ENCODE results near the gene TAF9.
"Not testable (repeated sequence)": the region's sequence is repeated elsewhere in the genome, so short reads cannot be mapped to it uniquely, and the experiment has no call there.

TAF9 gene

DNA sequence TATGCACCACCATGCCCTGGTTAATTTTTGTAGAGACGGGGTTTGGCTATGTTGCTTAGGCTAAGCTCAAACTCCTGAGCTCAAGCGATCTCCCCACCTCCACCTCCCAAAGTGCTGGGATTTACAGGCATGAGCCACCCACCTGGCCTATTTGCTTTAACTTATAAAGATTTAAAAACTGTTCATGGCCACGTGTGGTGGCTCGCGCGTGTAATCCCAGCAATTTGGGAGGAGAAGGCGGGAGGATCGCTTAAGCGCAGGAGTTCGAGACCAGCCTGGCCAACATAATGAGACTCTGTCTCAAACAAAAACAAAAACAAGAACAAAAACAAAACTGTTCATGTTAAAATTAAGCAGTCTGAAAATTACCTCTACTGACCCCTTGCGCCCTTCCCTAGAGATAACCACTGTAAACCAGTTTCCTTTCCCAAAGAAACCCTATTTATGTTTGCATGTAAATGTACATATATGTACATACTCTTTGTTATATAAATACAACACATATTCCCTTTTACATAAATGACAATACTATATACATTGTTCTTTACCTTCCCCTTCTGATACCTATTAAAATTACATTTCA is 1.5 kb downstream of the TAF9 start:
- TF ChIP-seq ZNF274 (IDR thresholded peaks at IDR 0.05; ENCODE audit: low read depth, low read length), result no peak
- peak overlapping the region; percentile 3 for H3K4me3 ChIP-seq (ENCODE audit: low read length)

DNA sequence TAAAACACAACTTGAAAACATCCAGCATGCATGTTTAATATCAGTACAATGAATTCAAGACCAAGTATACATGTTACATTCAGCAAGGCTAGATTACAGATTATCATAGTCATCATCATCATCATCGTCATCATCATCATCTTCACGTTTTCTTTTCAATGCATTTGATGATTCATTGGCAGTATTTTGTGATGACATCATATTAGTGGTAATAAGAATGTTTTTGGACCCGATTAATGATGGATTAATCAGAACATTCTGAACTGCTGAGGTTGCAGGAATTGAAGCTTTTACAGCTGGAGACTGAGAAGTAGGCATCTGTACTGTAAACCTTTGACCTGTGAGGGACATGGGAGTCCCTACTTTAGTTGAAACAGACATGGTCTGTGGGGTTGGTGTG is 4.5 kb downstream of the TAF9 start:
- no peak overlapping the region for H3K4me3 ChIP-seq (ENCODE audit: low read length)
- TF ChIP-seq ZNF274 (IDR thresholded peaks at IDR 0.05; ENCODE audit: low read depth, low read length), result no peak

DNA sequence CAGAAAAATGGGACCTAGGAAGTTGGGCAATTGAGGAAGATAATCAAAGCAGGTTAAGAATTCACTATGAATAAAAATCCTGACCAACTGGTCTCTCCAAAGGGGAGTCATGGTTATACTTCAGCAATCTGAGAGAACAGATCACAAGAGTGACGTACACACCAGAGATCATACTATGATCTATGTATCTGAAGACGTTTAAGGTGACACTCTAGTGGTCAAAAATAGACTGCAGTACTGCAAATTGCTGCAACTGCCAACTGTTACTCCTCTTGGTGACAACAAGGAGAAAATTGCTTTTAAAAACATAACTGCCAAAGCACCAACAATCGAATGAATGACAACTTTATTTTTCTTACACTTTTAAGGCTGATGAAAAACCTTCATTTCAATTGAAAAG is 4.9 kb downstream of the TAF9 start:
- no peak overlapping the region for H3K4me3 ChIP-seq (ENCODE audit: low read length)

DNA sequence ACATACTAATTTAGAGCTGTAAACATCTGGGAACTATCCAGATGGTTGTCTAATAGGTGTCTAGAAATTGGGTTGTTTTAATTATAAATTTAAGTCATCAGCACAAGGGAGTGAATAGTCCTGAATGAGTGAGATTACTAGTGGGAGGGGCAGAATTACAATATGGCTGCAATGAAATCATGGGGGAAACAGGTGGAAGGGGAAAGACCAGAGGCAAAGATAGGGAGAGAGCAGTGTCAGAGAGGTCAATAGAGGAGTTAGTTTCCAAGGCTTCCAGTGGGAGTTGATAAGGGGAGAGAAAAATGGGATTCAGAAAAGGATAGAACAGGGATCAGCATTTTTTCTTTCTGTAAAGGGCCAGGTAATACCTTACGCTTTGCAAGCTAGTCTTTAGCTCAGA is 8.9 kb downstream of the TAF9 start:
- no peak for TF ChIP-seq ZNF274 (IDR thresholded peaks at IDR 0.05; ENCODE audit: low read depth, low read length)

More for the DNA sequence above, 4.9 kb downstream of the TAF9 start:
- TF ChIP-seq ZNF274 (IDR thresholded peaks at IDR 0.05; ENCODE audit: low read depth, low read length), result no peak

DNA sequence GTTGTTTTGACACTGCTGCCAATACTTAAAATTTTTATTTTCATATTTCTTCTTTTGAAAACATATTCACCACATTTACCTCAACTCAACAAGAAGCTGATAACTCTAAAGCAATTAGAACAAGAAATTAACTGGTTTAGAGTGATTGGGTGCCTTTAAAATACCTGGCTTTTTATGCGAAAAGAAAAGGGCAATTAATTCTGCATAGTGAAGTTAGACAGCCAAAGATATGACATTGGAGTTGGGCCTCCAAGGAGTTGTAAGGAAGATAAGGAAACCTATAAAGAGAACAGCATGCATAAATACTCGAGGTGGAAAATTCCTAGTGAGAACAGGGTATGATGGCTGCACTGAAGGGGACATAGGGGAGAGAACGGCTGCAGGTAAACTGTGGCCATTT is 9.6 kb downstream of the TAF9 start:
- no peak overlapping the region for H3K4me3 ChIP-seq (ENCODE audit: low read length)
- TF ChIP-seq ZNF274 (IDR thresholded peaks at IDR 0.05; ENCODE audit: low read depth, low read length), result no peak

More for the DNA sequence above, 8.9 kb downstream of the TAF9 start:
- no peak overlapping the region for H3K4me3 ChIP-seq (ENCODE audit: low read length)

DNA sequence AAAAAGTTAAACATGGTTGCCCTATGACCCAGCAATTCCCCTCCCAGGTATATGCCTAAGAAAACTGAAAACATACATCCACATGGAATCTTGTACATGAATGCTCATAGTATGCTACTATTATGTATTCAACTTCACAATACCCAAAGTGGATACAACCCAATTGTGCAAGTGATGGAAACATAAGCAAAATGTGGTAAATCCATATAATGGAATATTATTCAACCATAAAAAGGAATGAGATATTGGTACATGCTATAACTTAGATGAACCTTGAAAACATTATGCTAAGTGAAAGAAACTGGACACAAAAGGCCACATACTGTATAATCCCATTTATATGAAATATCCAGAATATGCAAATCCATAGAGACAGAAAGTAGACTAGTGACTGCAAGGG is 18.7 kb downstream of the TAF9 start:
- TF ChIP-seq ZNF274 (IDR thresholded peaks at IDR 0.05; ENCODE audit: low read depth, low read length), result no peak

DNA sequence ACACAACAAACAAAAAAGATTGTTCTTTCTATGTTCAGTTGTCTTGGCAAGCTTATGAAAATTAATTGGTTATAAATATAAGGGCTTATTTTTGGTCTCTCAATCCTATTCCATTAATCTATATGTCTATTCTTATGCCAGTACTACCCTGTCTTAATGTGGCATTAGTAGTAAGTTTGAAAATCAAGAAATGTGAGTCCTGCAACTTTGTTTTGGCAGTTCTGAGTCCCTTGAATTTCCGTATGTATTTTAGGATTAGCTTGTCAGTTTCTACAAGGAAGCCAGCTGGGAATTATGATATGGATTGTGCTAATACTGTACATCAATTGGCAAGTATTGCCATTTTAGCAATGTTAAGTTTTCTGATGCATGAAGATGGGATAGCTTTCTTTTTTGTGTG is 26.2 kb downstream of the TAF9 start:
- no peak for TF ChIP-seq ZNF274 (IDR thresholded peaks at IDR 0.05; ENCODE audit: low read depth, low read length)
- H3K4me3 ChIP-seq (ENCODE audit: low read length), result no peak overlapping the region

More for the DNA sequence above, 18.7 kb downstream of the TAF9 start:
- no peak overlapping the region for H3K4me3 ChIP-seq (ENCODE audit: low read length)

DNA sequence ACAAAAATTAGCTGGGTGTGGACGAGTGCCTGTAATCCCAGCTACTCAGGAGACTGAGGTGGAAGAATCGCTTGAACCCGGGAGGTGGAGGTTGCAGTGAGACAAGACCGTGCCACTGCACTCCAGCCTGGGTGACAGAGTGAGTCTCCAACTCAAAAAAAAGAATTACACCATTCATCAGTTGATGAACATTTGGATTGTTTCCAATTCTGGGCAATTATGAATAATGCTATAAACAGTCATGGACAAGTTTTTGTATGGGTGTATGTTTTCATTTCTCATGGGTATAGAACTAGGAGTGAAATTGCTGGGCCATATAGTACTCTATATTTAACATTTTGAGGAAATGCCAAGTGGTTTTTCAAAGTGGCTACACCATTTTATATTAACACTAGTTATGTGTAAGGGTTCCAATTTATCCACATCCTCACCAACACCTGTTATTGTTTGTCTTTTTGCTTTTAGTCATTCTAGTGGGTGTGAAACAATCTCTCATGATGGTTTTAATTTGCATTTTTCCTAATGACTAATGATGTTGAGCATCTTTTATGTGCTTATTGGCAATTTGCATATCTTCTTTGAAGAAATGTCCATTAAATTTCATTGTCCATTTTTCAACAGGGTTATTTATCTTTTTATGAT is 27.7 kb downstream of the TAF9 start:
- no peak for TF ChIP-seq ZNF274 (IDR thresholded peaks at IDR 0.05; ENCODE audit: low read depth, low read length)
- H3K4me3 ChIP-seq (ENCODE audit: low read length), result no peak overlapping the region

DNA sequence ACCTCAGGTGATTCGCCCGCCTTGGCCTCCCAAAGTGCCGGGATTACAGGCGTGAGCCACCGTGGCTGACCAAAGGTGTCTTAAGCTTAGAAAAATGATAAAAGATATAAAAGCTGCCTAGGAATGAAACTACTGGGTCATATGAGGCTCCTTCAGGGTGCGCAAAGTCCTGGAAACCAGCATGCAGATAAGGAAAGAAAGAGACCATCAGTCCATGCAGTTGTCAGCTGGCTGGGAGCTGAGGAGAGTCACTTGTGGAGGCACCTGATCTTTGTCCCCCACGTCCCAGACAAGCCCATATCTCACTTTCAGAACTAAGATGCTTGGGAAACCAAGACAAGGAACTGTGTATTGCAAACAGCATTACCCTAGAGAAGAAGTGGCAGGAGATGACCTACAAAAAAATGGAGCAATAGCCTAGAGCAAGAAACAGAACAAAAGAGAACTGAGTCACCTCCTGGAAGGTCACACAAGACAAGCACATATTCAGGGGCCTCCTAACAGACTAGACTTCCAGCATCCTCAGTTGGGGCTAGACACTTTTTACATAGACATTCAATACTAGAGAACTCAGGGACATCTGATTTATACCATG is 33.9 kb downstream of the TAF9 start:
- H3K4me3 ChIP-seq (ENCODE audit: low read length), result no peak overlapping the region
- no peak for TF ChIP-seq ZNF274 (IDR thresholded peaks at IDR 0.05; ENCODE audit: low read depth, low read length)

DNA sequence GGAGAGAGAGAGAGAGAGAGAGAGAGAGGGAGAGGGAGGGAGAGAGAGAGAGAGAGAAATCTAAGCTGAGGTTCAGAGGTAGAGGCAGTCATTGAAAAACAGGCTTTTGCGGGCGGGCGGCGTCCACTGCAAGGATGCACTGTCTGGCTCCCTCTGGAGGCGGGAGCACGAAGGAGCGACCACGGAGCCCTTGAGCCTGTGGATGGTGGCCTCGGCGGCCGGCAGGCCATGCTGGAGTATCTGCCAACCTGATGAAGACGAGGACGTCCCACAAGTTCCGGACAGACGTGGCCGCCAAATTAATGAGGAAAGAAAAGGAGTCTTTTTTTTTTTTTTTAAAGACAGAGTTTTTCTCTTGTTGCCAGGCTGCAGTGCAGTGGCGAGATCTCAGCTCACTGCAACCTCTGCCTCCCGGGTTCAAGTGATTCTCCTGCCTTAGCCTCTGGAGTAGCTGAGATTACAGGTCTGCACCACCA is 34.5 kb downstream of the TAF9 start:
- TF ChIP-seq ZNF274 (IDR thresholded peaks at IDR 0.05; ENCODE audit: low read depth, low read length), result no peak
- H3K4me3 ChIP-seq (ENCODE audit: low read length), result no peak overlapping the region

DNA sequence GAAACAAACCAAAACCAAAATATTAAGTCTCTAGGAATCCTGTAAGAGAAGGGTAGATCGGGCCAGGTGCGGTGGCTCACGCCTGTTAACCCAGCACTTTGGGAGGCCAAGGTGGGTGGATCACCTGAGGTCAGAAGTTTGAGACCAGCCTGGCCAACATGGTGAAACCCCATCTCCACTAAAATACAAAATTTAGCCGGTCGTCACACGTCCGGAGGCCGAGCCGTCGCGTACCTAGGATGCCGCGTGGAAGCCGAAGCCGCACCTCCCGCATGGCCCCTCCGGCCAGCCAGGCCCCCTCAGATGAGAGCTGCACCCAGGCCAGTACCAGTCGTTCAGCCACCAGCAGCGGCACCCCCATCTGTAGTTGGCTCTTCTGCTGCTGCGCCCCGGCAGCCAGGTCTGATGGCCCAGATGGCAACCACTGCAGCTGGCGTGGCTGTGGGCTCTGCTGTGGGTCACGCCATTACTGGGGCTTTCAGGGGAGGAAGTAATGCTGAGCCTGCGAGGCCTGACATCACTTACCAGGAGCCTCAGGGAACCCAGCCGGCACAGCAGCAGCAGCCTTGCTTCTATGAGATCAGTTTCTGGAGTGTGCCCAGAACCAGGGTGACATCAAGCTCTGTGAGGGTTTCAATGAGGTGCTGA is 35.5 kb downstream of the TAF9 start:
- not testable (repeated sequence) for H3K4me3 ChIP-seq (ENCODE audit: low read length)

DNA sequence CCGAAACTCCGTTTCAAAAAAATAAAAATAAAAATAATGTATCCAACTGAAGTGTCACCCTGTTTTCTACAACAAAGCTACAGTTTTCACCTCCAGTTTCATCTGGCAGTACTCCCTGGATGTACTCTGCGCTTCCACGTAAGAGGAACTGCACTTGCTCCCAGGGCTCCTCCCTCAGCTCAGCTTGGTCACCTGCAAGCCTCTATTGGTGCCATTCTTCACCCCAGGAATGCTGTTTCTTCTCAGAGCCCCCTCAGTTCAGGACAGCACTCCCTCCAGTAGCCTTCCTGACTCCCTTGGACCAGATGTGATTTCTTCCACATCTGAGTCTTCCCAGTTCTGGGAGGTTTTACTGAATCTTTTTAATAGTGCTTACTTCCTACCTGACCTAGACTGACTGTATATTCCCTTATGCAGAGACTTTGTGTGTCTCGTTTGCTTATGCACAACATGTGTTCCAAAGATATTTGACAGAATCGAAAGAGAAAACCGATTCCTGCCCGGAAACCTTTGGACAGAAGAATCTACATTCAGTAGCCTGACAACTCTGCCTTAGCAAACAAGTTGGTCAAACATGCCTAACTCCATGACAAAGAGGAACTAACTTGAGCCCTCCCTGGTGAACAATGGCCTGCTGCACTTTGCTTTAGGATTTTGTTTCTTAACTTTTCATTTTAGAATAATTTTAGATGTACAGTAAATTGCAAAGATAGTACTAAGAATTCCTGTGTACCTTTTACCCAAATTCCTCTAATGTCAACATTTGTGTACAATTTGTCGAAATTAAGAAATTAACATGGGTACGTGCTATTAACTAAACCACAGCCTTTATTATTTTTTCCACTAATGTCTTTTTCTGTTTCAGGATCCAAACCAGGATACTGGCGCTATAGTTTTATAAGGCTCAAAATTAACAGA is 37.5 kb downstream of the TAF9 start:
- H3K4me3 ChIP-seq (ENCODE audit: low read length), result peak overlapping the region; percentile 94
- TF ChIP-seq ZNF274 (IDR thresholded peaks at IDR 0.05; ENCODE audit: low read depth, low read length), result no peak

DNA sequence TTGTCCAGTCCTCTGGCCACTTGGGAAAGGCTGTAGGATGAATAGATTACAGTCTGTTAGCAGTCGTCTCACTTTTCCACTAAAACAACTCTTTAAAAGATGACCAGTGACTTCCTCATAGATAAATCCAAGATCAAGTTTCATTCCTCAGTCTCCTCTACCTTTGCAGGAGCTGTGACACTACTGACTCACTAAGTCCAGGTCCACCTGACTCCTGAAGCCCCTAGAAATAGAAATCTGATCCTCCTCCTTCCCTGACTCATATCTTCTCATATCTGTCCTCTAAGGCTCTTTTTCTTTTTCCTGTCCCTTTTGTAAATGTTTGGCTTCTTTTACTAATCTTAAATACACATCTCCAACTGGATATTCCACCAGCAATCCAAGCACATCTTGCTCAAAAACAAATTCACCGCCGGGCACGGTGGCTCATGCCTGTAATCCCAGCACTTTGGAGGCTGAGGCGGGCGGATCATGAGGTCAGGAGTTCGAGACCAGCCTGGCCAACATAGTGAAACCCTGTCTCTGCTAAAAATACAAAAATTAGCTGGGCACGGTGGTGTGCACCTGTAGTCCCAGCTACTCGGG is 39.3 kb downstream of the TAF9 start:
- H3K4me3 ChIP-seq (ENCODE audit: low read length), result no peak overlapping the region
- no peak for TF ChIP-seq ZNF274 (IDR thresholded peaks at IDR 0.05; ENCODE audit: low read depth, low read length)

DNA sequence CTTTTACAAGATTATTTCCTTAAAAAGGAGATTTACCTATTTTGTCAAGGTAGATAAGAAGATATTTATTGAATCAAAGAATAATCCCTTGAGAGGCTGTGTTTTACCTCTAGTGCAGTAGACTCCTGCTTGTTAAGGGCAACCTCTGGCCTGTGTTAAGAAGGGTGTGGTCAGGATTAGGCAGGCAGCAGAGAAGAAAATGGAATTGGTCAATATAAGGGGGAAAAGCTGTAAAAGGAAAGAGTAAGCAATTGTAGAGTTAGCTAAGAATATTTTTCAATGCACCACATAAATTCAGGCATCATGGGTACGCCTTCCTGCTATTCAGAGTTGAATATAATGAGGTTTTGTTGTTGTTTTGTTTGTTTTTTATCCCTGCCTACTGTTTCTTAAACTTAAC is 43.0 kb downstream of the TAF9 start:
- TF ChIP-seq ZNF274 (IDR thresholded peaks at IDR 0.05; ENCODE audit: low read depth, low read length), result no peak
- H3K4me3 ChIP-seq (ENCODE audit: low read length), result no peak overlapping the region
